ENCODE measurements around the gene SPON2.

The SPON2 gene

GRCh38 chr4:1179976-1180375 lies 7.6 kb upstream of the SPON2 start:
- DNase-seq (ENCODE audit: extremely low spot score), result no peak
- ChIA-PET POLR2A (no interaction called here), CTCF (interaction anchor here (1.1 to 1.9 kb wide), 5 partner anchors 9 to 88 kb away, joined by 3 to 9 read pairs (median 4); no protein-coding TSS in a partner anchor)
- no peak for TF ChIP-seq CTCF (IDR thresholded peaks at IDR 0.05; ENCODE audit: control extremely low read depth, extremely low read depth, low read depth, missing control alignments)

GRCh38 chr4:1179089-1179441 lies 6.7 kb upstream of the SPON2 start:
- no peak for DNase-seq (ENCODE audit: extremely low spot score)
- ChIA-PET POLR2A (no interaction called here), CTCF (interaction anchor here (1.1 to 1.9 kb wide), 2 partner anchors 11 to 24 kb away, joined by 3 to 9 read pairs; no protein-coding TSS in a partner anchor)
- TF ChIP-seq CTCF (IDR thresholded peaks at IDR 0.05; ENCODE audit: control extremely low read depth, extremely low read depth, low read depth, missing control alignments), result no peak

- ChIA-PET POLR2A (no interaction called here), CTCF (interaction anchor here (1.9 kb wide), 1 partner anchor 11 kb away, joined by 9 read pairs; no protein-coding TSS in a partner anchor)
- peak; percentile 11 for DNase-seq (ENCODE audit: extremely low spot score)
- no peak for TF ChIP-seq CTCF (IDR thresholded peaks at IDR 0.05; ENCODE audit: control extremely low read depth, extremely low read depth, low read depth, missing control alignments)
These were observed 6.1 kb upstream of the SPON2 start for GRCh38 chr4:1178300-1179088.

GRCh38 chr4:1177274-1178141 lies 5.1 kb upstream of the SPON2 start:
- CTCF ChIA-PET, result interaction anchor here (1.1 kb wide), 1 partner anchor 10 kb away, joined by 3 read pairs; no protein-coding TSS in a partner anchor
- POLR2A ChIA-PET, result no interaction called here
- TF ChIP-seq CTCF (IDR thresholded peaks at IDR 0.05; ENCODE audit: control extremely low read depth, extremely low read depth, low read depth, missing control alignments), result no peak
- DNase-seq (ENCODE audit: extremely low spot score), result peak; percentile 13

GRCh38 chr4:1176398-1177273 lies 4.3 kb upstream of the SPON2 start:
- POLR2A ChIA-PET, result no interaction called here
- TF ChIP-seq CTCF (IDR thresholded peaks at IDR 0.05; ENCODE audit: control extremely low read depth, extremely low read depth, low read depth, missing control alignments), result no peak
- CTCF ChIA-PET, result interaction anchor here (1.1 to 1.5 kb wide), 2 partner anchors 9 kb away, joined by 3 to 4 read pairs; no protein-coding TSS in a partner anchor
- peak; percentile 15 for DNase-seq (ENCODE audit: extremely low spot score)
